Liver (tissue), 3 donors: ENCODE results near the gene RXRG.

ENCODE experiments used
- ATF3 ChIP-seq: IDR thresholded peaks from 2 replicates; pipeline ENCODE4 v1.6.1; 2016; ENCODE audit warnings: antibody characterized with exemption
- CTCF ChIP-seq: fragments of 150-350 bp; IDR thresholded peaks from 2 replicates; pipeline ENCODE4 v1.5.1; 2017; ENCODE audit warnings: improper control_type of control experiment, low read depth, low read length; ENCODE audit not compliant: missing input control
- JUND ChIP-seq, 2 donors: IDR thresholded peaks; 2 replicates each; pipeline ENCODE4 v1.6.1; 2016; ENCODE audit warnings: antibody characterized with exemption in 2 of 2
- TAF1 ChIP-seq: conservative IDR thresholded peaks from 2 replicates; pipeline ENCODE4 v1.6.1; 2016; ENCODE audit warnings: antibody characterized with exemption, mild to moderate bottlenecking
- YY1 ChIP-seq: IDR thresholded peaks from 2 replicates; pipeline ENCODE4 v1.6.1; 2016; ENCODE audit warnings: antibody characterized with exemption, mild to moderate bottlenecking
- TF ChIP-seq, protein P1 (sequence below): IDR thresholded peaks from 2 replicates; pipeline ENCODE4 v1.6.1; 2016; ENCODE audit warnings: antibody characterized with exemption
- donor health status: healthy.
- donor health status: healthy.

GRCh38 chr1:165434281-165434680 lies 10.6 kb downstream of the RXRG start:
- TF ChIP-seq CTCF (no peak), ATF3 (no peak), TAF1 (no peak), YY1 (no peak), JUND (IDR thresholded peaks at IDR 0.05) (no peak)
- TF ChIP-seq, protein P1, sequence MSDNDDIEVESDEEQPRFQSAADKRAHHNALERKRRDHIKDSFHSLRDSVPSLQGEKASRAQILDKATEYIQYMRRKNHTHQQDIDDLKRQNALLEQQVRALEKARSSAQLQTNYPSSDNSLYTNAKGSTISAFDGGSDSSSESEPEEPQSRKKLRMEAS: no peak
